RWPE1 (cell line): ENCODE measurements around the gene MUC20.

Experiments used
- CTCF ChIA-PET: fragments of 350-600 bp; sonication (Branson Sonifier 250); formaldehyde crosslinking; extraction: SDS; loops from one replicate; lab custom pipeline; 2021; lab: Yijun Ruan, JAX
- POLR2A ChIA-PET: fragments of 400-600 bp; formaldehyde crosslinking; extraction: SDS; loops from one replicate; lab custom pipeline; 2020; ENCODE audit warnings: antibody characterized with exemption; ENCODE audit not compliant: low non-redundant PET; lab: Yijun Ruan, JAX
- DNase-seq: peaks from one replicate; pipeline ENCODE4 v3.0.0; 2012; ENCODE audit warnings: low spot score
- H3K27ac ChIP-seq: fragments of 450-650 bp; 2 replicates; pipeline ENCODE4 v1.5.1; 2017
- CTCF ChIP-seq: fragments of 450-650 bp; conservative IDR thresholded peaks from 2 replicates; pipeline ENCODE4 v1.5.1; 2017; ENCODE audit warnings: low read depth, mild to moderate bottlenecking

MUC20 gene

GRCh38 chr3:195762249-195762585, 41.4 kb downstream of the MUC20 start:
- CTCF ChIA-PET: interaction anchor here (0.6 kb wide), 1 partner anchor 88 kb away, joined by 4 read pairs; no protein-coding TSS in a partner anchor
- no peak for TF ChIP-seq CTCF
- no peak for DNase-seq
- POLR2A ChIA-PET: no interaction called here
- H3K27ac ChIP-seq: no peak overlapping the region

GRCh38 chr3:195762611-195763010, 41.8 kb downstream of the MUC20 start:
- no peak for DNase-seq
- H3K27ac ChIP-seq: no peak overlapping the region
- TF ChIP-seq CTCF: no peak
- CTCF ChIA-PET: interaction anchor here (0.6 to 1.5 kb wide), 2 partner anchors 87 to 88 kb away, joined by 4 to 5 read pairs; no protein-coding TSS in a partner anchor
- POLR2A ChIA-PET: no interaction called here

GRCh38 chr3:195763076-195763830, 42.5 kb downstream of the MUC20 start:
- TF ChIP-seq CTCF: no peak
- POLR2A ChIA-PET: no interaction called here
- H3K27ac ChIP-seq: no peak overlapping the region
- no peak for DNase-seq
- CTCF ChIA-PET: interaction anchor here (1.5 kb wide), 1 partner anchor 87 kb away, joined by 5 read pairs; no protein-coding TSS in a partner anchor

GRCh38 chr3:195763843-195764825, 43.4 kb downstream of the MUC20 start:
- TF ChIP-seq CTCF: no peak
- ChIA-PET CTCF (interaction anchor here (0.6 to 1.5 kb wide), 3 partner anchors 86 to 151 kb away, joined by 3 to 5 read pairs (median 5); no protein-coding TSS in a partner anchor), POLR2A (no interaction called here)
- DNase-seq: no peak
- H3K27ac ChIP-seq: no peak overlapping the region

GRCh38 chr3:195764961-195765706, 44.4 kb downstream of the MUC20 start:
- no peak for TF ChIP-seq CTCF
- DNase-seq: no peak
- no peak overlapping the region for H3K27ac ChIP-seq
- ChIA-PET CTCF (interaction anchor here (0.6 kb wide), 1 partner anchor 85 kb away, joined by 5 read pairs; no protein-coding TSS in a partner anchor), POLR2A (no interaction called here)
